GM10266 (cell line): ENCODE measurements around the gene CACNA1A.

Source experiments
- DNase-seq: peaks from one replicate; pipeline ENCODE4 v3.0.0; 2012; ENCODE audit errors: extremely low spot score
- CTCF ChIP-seq: IDR thresholded peaks from 2 replicates; pipeline ENCODE4 v1.5.1; 2012; ENCODE audit warnings: mild to moderate bottlenecking, low read depth; ENCODE audit not compliant: control insufficient read depth, insufficient read depth; ENCODE audit errors: missing control alignments

CACNA1A gene

DNA sequence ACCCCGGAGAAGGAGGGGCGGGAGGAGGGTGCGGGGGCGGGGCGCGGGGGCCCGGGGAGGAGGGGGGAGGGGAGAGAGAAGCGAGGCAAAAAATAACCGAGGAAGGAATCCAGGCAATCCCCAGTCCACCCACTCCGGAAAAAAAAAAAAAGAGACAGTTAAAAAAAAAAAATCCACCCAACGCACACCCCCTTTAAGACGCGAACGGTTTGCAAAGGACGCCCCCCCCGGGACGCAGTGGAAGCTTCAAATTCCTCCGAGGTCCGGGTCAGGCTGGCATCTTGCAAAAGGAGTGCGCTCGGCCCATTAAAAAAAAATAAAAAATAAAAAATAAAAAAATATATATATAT is at the start of gene CACNA1A:
Gene CACNA1A, minus strand, starts transcription at position 9 of the 350 bp plus-strand sequence. CDS start 255 bp downstream, outside the sequence.
- no peak for TF ChIP-seq CTCF

GRCh38 chr19:13554506-13555240 is 48.4 kb upstream of the CACNA1A start:
- no peak for DNase-seq
- TF ChIP-seq CTCF = no peak

More for the DNA sequence above, at the start of gene CACNA1A:
- DNase-seq = no peak

DNA sequence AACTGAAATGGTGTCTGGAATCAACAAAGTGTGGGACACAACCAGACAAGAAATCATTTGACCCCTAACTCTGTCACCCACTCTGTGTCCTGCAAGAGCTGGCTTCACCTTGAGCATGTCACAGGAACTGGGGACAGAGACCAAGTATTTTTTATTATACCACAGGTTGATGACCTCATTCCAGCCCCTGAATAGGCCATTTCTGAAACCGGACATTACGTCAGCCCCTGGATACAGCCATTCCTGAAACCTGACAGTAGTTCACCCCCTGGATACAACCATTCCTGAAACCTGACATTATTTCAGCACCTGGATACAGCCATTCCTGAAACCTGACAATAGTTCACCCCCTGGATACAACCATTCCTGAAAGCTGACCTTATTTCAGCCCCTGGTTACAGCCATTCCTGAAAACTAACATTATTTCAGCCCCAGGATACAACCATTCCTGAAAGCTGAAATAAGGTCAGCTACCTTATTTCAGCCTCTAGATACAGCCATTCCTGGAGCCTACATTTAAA is 47.7 kb upstream of the CACNA1A start:
- no peak for TF ChIP-seq CTCF
- DNase-seq = no peak

GRCh38 chr19:13548131-13548530 is 41.9 kb upstream of the CACNA1A start:
- DNase-seq = no peak
- TF ChIP-seq CTCF = no peak

GRCh38 chr19:13547102-13547501 is 40.8 kb upstream of the CACNA1A start:
- DNase-seq = no peak

GRCh38 chr19:13544423-13544822 is 38.1 kb upstream of the CACNA1A start:
- no peak for TF ChIP-seq CTCF

More at GRCh38 chr19:13547102-13547501, 40.8 kb upstream of the CACNA1A start:
- no peak for TF ChIP-seq CTCF

DNA sequence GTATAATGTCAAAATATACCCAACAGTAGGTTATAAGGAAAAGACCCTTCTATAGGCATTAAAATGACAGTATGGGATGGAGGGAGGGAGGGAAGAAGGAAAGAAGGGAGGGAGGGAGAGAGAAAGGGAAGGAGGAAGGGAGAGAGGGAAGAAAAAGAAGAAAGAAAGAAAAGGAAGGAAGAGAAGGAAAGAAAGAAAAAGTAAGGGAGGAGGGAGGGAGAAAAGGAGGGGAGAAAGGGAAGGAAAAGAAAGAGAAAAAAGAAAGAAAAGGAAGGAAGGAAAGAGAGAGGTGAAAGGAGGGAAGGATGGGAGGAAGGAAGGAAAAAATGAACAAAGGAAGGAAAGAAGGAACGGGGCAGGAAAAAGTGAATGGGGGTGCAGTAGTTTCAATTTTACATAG is 35.3 kb upstream of the CACNA1A start:
- DNase-seq = no peak
- TF ChIP-seq CTCF = no peak

More at GRCh38 chr19:13544423-13544822, 38.1 kb upstream of the CACNA1A start:
- DNase-seq = no peak
